OCI-LY3 (cell line): ENCODE measurements around the gene KIF25.

Experiments used
- EZH2phosphoT487 ChIP-seq: fragments of 200-600 bp; shearing (Covaris generic); IDR thresholded peaks from 2 replicates; pipeline ENCODE4 v1.6.1; 2018; ENCODE audit warnings: antibody characterized with exemption, mixed run types, low read depth
- TF ChIP-seq, protein P1 (sequence below): fragments of 200-600, 300-600 bp; sonication (generic); IDR thresholded peaks from 2 replicates; pipeline ENCODE4 v1.5.1; 2014; ENCODE audit warnings: antibody characterized with exemption, low read length, low read depth

DNA sequence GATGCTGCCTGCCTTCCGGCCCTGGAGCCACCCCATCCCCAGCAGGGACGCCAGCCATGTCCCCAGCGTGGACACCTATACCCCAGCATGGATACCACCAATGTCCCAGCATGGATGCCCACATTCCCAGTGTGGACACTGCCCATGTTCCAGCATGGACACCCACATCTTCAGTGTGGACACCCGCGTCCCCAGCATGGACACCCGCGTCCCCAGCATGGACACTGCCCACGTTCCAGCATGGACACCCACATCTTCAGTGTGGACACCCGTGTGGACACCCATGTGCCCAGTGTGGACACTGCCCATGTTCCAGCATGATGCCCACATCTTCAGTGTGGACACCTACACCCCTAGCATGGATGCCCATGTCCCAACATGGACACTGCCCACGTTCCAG, 88.6 kb downstream of the KIF25 start:
- TF ChIP-seq, protein P1, sequence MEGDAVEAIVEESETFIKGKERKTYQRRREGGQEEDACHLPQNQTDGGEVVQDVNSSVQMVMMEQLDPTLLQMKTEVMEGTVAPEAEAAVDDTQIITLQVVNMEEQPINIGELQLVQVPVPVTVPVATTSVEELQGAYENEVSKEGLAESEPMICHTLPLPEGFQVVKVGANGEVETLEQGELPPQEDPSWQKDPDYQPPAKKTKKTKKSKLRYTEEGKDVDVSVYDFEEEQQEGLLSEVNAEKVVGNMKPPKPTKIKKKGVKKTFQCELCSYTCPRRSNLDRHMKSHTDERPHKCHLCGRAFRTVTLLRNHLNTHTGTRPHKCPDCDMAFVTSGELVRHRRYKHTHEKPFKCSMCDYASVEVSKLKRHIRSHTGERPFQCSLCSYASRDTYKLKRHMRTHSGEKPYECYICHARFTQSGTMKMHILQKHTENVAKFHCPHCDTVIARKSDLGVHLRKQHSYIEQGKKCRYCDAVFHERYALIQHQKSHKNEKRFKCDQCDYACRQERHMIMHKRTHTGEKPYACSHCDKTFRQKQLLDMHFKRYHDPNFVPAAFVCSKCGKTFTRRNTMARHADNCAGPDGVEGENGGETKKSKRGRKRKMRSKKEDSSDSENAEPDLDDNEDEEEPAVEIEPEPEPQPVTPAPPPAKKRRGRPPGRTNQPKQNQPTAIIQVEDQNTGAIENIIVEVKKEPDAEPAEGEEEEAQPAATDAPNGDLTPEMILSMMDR: no peak
- no peak for TF ChIP-seq EZH2phosphoT487
